GM12878 (cell line): ENCODE measurements around the gene RNF150. TPM values are rescaled to one million over a fixed set of nuclear protein-coding genes. Genes with fewer than 3 reads are reported as not detected.

Source experiments
- polyA plus RNA-seq, 11 experiments: library from polyadenylated mRNA; depleted of rRNA in 4 of 11; unstranded in 6 of 11; stranded (reverse) in 5 of 11; fragments of >200 nt; fragmentation: Nextera tagmentation in 4 of 11; fragmentation: Illumina TruSeq in 1 of 11; extraction: Ambion mirVana in 4 of 11; extraction: Trizol in 1 of 11; gene quantifications; 1 replicate in 1 of 11; 2 replicates in 10 of 11; pipeline versions ENCODE4 v1.2.1 to v1.2.3, GENCODE V29; 2011 to 2016; ENCODE audit warnings: inconsistent platforms in 2 of 11, missing spikeins in 2 of 11, low read depth in 1 of 11
- total RNA-seq, 4 experiments: library from RNA; depleted of rRNA in 3 of 4; stranded (reverse); fragments of >200 nt in 3 of 4; fragmentation: Illumina TruSeq in 1 of 4; extraction: Trizol in 1 of 4; gene quantifications; 2 replicates each; pipeline versions ENCODE4 v1.2.1 to v1.2.3, GENCODE V29; 2013 to 2021

RNF150 gene
- total and polyA plus RNA-seq, 10 of the 15 experiments (the other 5 are each of a cell fraction or from before 2014, with no cell fraction given): 0.01 to 2.3 (median 0.04) TPM; not detected in 6

Other genes with a start within 250 kb of the RNF150 start
- 31.3 and 41.4 TPM in 2 replicates for gene ZNF330, start 87.4 kb upstream of the RNF150 start, total RNA-seq (2014; rRNA removed)
- gene ZNF330, start 87.4 kb upstream of the RNF150 start, total RNA-seq (2014; rRNA removed; fragmentation: Illumina TruSeq; extraction: Trizol): 52.1 and 53.5 TPM in 2 replicates
- gene ZNF330, start 87.4 kb upstream of the RNF150 start, total RNA-seq (2021): 40.5 and 40.7 TPM in 2 replicates
- 57.4 and 69.9 TPM in 2 replicates for gene ZNF330, start 87.4 kb upstream of the RNF150 start, polyA plus RNA-seq (2011; rRNA removed)
- 44.1 and 55.0 TPM in 2 replicates for gene ZNF330, start 87.4 kb upstream of the RNF150 start, polyA plus RNA-seq (2014; fragmentation: Illumina TruSeq; extraction: Trizol)
- gene ZNF330, start 87.4 kb upstream of the RNF150 start, polyA plus RNA-seq (2014; fragmentation: Nextera tagmentation; extraction: Ambion mirVana): 10 to 100 TPM; 40.1 to 44.5 TPM
- gene ZNF330, start 87.4 kb upstream of the RNF150 start, polyA plus RNA-seq (2014; rRNA removed): 33.1 and 36.5 TPM in 2 replicates
- 10 to 100 TPM; 52.0 to 57.6 TPM for gene ZNF330, start 87.4 kb upstream of the RNF150 start, polyA plus RNA-seq (2016; fragmentation: Nextera tagmentation; extraction: Ambion mirVana)